GM23248 (cell line): ENCODE data around the gene OR10A7.

Experiments
- EZH2 ChIP-seq: fragments of 200-600 bp; sonication (generic); IDR thresholded peaks from 2 replicates; pipeline ENCODE4 v1.6.1; 2018; ENCODE audit warnings: antibody characterized with exemption, mild to moderate bottlenecking; ENCODE audit not compliant: insufficient read depth, poor library complexity, severe bottlenecking
- EZH2phosphoT487 ChIP-seq: fragments of 200-600 bp; sonication (generic); IDR thresholded peaks from 2 replicates; pipeline ENCODE4 v1.6.1; 2018; ENCODE audit warnings: antibody characterized with exemption, moderate library complexity, mild to moderate bottlenecking, low read depth; ENCODE audit not compliant: insufficient read depth

DNA sequence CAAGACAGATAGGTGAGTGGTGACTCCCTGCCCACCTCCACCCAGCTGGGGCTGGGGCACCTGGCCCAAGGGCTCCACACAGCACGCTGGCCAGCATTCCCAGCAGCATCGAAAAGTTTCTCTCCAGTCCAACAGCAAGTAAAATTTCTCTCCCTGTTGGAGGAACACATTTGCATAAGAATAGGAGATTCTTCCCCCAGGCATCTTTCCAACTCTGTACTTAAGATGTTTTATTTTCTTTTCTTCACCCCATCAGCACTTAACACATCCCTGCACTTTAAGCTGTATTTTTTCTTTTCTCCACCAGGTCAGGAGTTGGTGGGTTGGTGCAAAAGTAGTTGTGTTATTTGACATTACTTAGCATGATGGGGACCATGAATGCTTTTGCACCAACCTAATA lies 47.4 kb upstream of the OR10A7 start:
- no peak for TF ChIP-seq EZH2
- TF ChIP-seq EZH2phosphoT487 = no peak
